Measurements from ENCODE around the gene C13orf46. TPM values are rescaled to one million over a fixed set of nuclear protein-coding genes. Genes with fewer than 3 reads are reported as not detected.

Gene C13orf46
- total RNA-seq, 2 donors from 2014 or later, result 28.8 to 38.6 TPM

DNA sequence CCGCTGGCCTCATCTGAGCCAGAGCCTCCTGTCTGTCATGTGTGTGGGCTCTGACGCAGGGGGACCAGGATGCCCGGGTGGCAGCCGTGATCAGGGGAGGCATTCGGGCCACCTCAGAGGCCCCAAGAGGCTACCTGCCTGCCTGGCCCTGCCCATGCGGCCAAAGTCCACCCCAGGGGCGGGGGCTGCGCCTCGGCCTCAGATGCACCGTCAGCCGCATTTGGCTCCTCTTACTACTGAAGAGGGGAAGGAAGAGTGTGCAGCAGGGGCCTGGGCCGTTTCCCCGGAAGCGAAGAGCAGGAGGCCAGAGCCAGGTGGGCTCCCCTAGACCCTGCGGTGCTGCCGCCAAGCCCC is 34.0 kb downstream of the C13orf46 start:
- H3K9me3 ChIP-seq, result no peaks in the 10 kb centered on the region

DNA sequence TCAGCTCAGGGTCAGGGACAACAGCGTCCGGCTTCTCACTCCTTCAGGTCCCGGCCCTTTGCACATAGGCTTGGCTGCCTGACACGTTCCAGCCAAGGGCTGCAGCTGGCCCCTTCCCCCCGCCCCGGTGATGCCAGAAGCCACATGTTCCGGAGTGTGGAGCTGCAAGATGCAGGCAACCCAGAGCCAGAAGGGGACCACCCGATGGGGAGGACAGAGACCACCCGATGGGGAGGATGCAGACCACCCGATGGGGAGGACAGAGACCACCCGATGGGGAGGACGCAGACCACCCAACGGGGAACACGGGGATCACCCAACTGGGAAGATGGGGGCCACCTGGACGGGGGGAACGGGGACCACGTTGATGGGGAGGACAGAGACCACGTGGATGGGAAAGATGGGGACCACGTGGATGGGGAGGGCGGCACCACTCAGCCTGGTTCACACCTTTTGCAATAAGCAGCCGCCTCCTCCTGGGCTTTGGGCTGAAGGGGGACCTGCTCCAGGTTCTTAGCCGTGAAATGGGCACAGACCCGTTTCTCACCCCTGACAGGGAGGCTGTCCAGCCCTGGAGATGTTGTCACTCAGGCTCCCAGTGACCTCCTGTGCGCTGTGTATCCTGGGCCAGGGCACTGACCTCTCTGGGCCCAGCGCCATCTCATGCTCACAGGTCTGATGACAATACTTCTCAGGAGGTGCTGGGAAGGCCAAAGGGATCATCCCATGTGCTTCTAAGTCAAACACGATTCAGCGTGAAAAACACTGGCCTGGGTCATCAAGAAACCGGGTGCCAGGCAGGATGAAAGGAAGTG is 34.5 kb downstream of the C13orf46 start:
- Histone ChIP-seq H3K9me3 (no peaks in the 10 kb centered on the region), H3K27me3 (no peaks in the 10 kb centered on the region), H3K36me3 (replicated peaks in 1 of 2; ENCODE audit: insufficient read depth in 1 of 2, low read depth in 2 of 2) (no peaks in the 10 kb centered on the region), H3K4me1 (peaks cover 14% of the 10 kb centered on the region), H3K27ac (peak overlapping the region in 1 of 4 donors; percentile 0), H3K4me3 (no peak overlapping the region)
- WGBS, 2 donors, result 55 to 56% methylated on average over 19 to 24 of the region's 28 CpGs
- ATAC-seq (no peak), DNase-seq (no peak)
- intact Hi-C loops (cut with DNase I), result no loop called here
- TF ChIP-seq POLR2A (IDR thresholded peaks at IDR 0.05), result no peak
- TF ChIP-seq, protein P1, sequence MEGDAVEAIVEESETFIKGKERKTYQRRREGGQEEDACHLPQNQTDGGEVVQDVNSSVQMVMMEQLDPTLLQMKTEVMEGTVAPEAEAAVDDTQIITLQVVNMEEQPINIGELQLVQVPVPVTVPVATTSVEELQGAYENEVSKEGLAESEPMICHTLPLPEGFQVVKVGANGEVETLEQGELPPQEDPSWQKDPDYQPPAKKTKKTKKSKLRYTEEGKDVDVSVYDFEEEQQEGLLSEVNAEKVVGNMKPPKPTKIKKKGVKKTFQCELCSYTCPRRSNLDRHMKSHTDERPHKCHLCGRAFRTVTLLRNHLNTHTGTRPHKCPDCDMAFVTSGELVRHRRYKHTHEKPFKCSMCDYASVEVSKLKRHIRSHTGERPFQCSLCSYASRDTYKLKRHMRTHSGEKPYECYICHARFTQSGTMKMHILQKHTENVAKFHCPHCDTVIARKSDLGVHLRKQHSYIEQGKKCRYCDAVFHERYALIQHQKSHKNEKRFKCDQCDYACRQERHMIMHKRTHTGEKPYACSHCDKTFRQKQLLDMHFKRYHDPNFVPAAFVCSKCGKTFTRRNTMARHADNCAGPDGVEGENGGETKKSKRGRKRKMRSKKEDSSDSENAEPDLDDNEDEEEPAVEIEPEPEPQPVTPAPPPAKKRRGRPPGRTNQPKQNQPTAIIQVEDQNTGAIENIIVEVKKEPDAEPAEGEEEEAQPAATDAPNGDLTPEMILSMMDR (IDR thresholded peaks at IDR 0.05), result no peak

More for the DNA sequence above, 34.0 kb downstream of the C13orf46 start:
- TF ChIP-seq, protein P1 (IDR thresholded peaks at IDR 0.05), result no peak
- no peak for TF ChIP-seq POLR2A (IDR thresholded peaks at IDR 0.05)
- WGBS, 2 donors, result 34 to 47% methylated on average over 3 to 16 of the region's 16 CpGs
- intact Hi-C loops (cut with DNase I), result loop anchor here (5.0 kb wide), 1 partner anchor 128 kb away; no protein-coding TSS in a partner anchor
- Histone ChIP-seq H3K27ac (no peak overlapping the region), H3K4me3 (no peak overlapping the region), H3K27me3 (no peaks in the 10 kb centered on the region), H3K36me3 (replicated peaks in 1 of 2; ENCODE audit: insufficient read depth in 1 of 2, low read depth in 2 of 2) (no peaks in the 10 kb centered on the region), H3K4me1 (peaks cover 14% of the 10 kb centered on the region)
- ATAC-seq (no peak), DNase-seq (no peak)

DNA sequence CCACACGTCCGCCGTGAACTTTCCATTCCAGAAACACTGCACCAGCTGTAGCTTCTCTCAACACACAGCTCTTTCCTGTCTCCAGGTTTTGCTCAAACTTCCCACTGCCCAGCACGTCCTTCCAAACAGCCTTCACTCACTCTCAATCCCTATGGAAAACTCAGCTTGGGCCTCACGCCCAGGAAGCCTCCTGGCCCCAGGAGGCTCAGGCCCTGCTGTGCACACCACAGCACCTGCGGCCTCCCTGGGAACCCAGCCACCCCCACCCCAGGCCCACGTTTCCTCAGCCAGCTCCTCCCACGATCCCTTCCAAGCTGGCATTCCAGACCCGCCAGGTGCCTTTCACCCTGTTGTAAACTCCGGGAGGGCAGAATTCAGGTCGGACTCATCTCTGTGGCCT is 35.2 kb downstream of the C13orf46 start:
- no peaks in the 10 kb centered on the region for H3K9me3 ChIP-seq
- TF ChIP-seq POLR2A (IDR thresholded peaks at IDR 0.05), result no peak
- TF ChIP-seq, protein P1 (IDR thresholded peaks at IDR 0.05), result no peak
- 33 to 35% methylated on average over 9 to 11 of the region's 11 CpGs for WGBS, 2 donors

DNA sequence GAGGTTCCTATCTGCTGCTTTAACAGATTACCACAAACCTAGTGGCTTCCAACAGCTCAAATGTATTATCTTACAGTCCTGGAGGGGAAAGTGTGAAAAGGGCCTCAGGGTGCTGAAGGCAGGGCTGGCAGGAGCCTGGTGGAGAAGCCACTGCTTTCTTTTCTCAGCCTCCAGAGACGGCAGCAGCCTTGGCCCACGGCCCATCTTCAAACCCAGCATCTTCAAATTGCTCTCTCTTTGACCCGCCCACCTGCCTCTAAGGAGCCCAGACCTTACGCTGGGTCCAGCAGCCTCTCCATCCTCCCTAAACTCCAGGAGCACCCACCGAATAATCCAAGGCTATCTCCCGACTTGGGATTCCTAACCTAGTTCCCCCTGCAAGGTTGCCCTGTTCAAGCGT is 35.6 kb downstream of the C13orf46 start:
- no peak overlapping the region for H3K27ac ChIP-seq
- H3K27me3 ChIP-seq, result no peaks in the 10 kb centered on the region
- intact Hi-C loops (cut with DNase I), result no loop called here
- TF ChIP-seq, protein P1 (IDR thresholded peaks at IDR 0.05), result no peak
- no peak for TF ChIP-seq POLR2A (IDR thresholded peaks at IDR 0.05)
- WGBS, 2 donors, result 65 to 86% methylated on average over 7 of the region's 7 CpGs
- no peak for DNase-seq
- no peak overlapping the region for H3K4me3 ChIP-seq
- peaks cover 14% of the 10 kb centered on the region for H3K4me1 ChIP-seq
- ATAC-seq, result no peak
- no peaks in the 10 kb centered on the region for H3K36me3 ChIP-seq (replicated peaks in 1 of 2; ENCODE audit: insufficient read depth in 1 of 2, low read depth in 2 of 2)
- no peaks in the 10 kb centered on the region for H3K9me3 ChIP-seq

More for the DNA sequence above, 35.2 kb downstream of the C13orf46 start:
- intact Hi-C loops (cut with DNase I), result no loop called here
- no peaks in the 10 kb centered on the region for H3K27me3 ChIP-seq
- H3K36me3 ChIP-seq (replicated peaks in 1 of 2; ENCODE audit: insufficient read depth in 1 of 2, low read depth in 2 of 2), result no peaks in the 10 kb centered on the region
- H3K4me1 ChIP-seq, result peaks cover 14% of the 10 kb centered on the region
- H3K4me3 ChIP-seq, result no peak overlapping the region
- peak overlapping the region in 1 of 4 donors; percentile 0 for H3K27ac ChIP-seq
- DNase-seq (peak in 2 of 4 donors; percentile 48 to 54), ATAC-seq (peak; percentile 72)

Measured in body of pancreas (tissue), 4 donors.